AG04449 (cell line): Measurements from ENCODE around the gene MEGF11.

Source experiments
- CTCF ChIA-PET: fragments of 350-600 bp; formaldehyde crosslinking; extraction: SDS; loops from one replicate; lab custom pipeline; 2021; ENCODE audit warnings: antibody characterized with exemption; lab: Yijun Ruan, JAX
- POLR2A ChIA-PET: fragments of 400-600, 350-600 bp; formaldehyde crosslinking; extraction: SDS; loops from one replicate; lab custom pipeline; 2020; ENCODE audit warnings: antibody characterized with exemption, inconsistent platforms; lab: Yijun Ruan, JAX
- DNase-seq: peaks from one replicate; pipeline ENCODE4 v3.0.0-alpha.2; 2010; ENCODE audit warnings: low read depth, low spot score
- H3K4me3 ChIP-seq: 2 replicates; pipeline ENCODE4 v1.5.1; 2011; ENCODE audit warnings: low read depth, mild to moderate bottlenecking, control low read depth, low read length
- CTCF ChIP-seq: IDR thresholded peaks from one replicate; pipeline ENCODE4 v1.5.1; 2011; ENCODE audit warnings: mild to moderate bottlenecking, moderate library complexity, low read length, control low read depth, inconsistent platforms; ENCODE audit not compliant: insufficient read depth; ENCODE audit errors: missing control alignments

MEGF11 gene

DNA sequence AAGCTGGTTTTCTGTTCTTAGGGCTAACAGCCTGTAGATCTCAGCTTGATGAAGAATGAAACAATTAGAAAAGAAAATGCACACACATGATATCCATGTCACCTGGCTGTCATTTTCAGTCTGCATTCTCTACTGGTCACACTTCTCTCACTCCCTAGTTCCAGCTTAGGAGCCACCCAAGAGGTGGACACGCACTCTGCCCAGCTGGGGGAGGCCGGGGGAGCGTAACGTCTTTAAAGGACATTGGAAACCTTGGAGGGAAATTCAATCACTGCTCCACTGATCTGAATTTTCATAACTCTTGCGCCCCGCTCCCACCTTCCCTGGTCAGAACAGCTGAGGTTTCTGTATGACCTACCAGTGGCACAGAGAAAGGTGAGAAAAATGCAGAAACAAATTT lies 304.5 kb downstream of the MEGF11 start:
- TF ChIP-seq CTCF: no peak
- DNase-seq: no peak
- ChIA-PET POLR2A (no interaction called here), CTCF (no interaction called here)
- H3K4me3 ChIP-seq: no peak overlapping the region

GRCh38 chr15:65948383-65948782 lies 305.2 kb downstream of the MEGF11 start:
- ChIA-PET POLR2A (no interaction called here), CTCF (interaction anchor here (0.6 kb wide), 1 partner anchor 30 kb away, joined by 3 read pairs; no protein-coding TSS in a partner anchor)
- H3K4me3 ChIP-seq: no peak overlapping the region
- TF ChIP-seq CTCF: no peak
- DNase-seq: no peak

GRCh38 chr15:65947041-65947440 lies 306.5 kb downstream of the MEGF11 start:
- CTCF ChIA-PET: no interaction called here
- POLR2A ChIA-PET: no interaction called here
- TF ChIP-seq CTCF: no peak

GRCh38 chr15:65945616-65946015 lies 307.9 kb downstream of the MEGF11 start:
- CTCF ChIA-PET: no interaction called here
- DNase-seq: no peak
- TF ChIP-seq CTCF: no peak
- H3K4me3 ChIP-seq: no peak overlapping the region
- POLR2A ChIA-PET: no interaction called here

More at GRCh38 chr15:65947041-65947440, 306.5 kb downstream of the MEGF11 start:
- H3K4me3 ChIP-seq: no peak overlapping the region
- DNase-seq: no peak

- TF ChIP-seq CTCF: no peak
- POLR2A ChIA-PET: no interaction called here
- CTCF ChIA-PET: no interaction called here
- DNase-seq: no peak
- H3K4me3 ChIP-seq: no peak overlapping the region
These were observed 309.1 kb downstream of the MEGF11 start for GRCh38 chr15:65944404-65944803.

DNA sequence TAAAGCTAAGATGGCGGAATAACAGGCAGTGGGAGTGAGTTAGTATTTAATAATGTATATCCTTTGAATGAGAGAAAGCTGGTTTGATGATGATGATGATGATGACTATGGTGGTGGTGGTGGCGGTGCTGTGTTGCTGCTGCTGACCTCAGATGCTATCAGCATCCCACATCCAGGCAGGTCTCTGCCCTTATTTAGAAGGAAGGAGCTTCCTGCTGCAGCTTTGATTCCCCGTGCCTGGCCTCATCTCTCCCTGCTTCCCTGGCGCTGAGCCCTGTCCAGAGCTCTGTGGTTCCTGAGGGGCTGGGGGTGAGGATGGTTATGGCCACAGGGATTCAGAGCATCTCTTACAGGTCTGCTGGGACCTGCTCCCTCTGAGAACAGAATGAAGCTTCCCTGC lies 311.1 kb downstream of the MEGF11 start:
- H3K4me3 ChIP-seq: no peak overlapping the region
- ChIA-PET POLR2A (no interaction called here), CTCF (no interaction called here)
- no peak for DNase-seq
- no peak for TF ChIP-seq CTCF
